NCI-H524 treated with DMSO at 0.1 percent for 48 hours (cell line): Measurements from ENCODE around the gene PDGFB.

Experiments
- DNase-seq: peaks from one replicate; lab custom pipeline; 2025; lab: John Stamatoyannopoulos, UW

Gene PDGFB

GRCh38 chr22:39174498-39175352, 70.1 kb downstream of the PDGFB start:
- no peak for DNase-seq

- DNase-seq: no peak
These were observed 70.8 kb downstream of the PDGFB start for GRCh38 chr22:39173787-39174497.
